Peyer's patch (tissue), 4 donors: ENCODE data around the gene GIPC1.

Source experiments
- CTCF ChIP-seq, 6 experiments: fragments of 450-650 bp in 4 of 6; fragments of 200-600 bp in 2 of 6; sonication (generic) in 1 of 6; IDR thresholded peaks; one replicate each; pipeline ENCODE4 v1.5.1; 2017 to 2019; ENCODE audit warnings: antibody characterized with exemption in 6 of 6, mild to moderate bottlenecking in 3 of 6, moderate library complexity in 1 of 6
- POLR2A ChIP-seq, 2 donors: fragments of 450-650 bp; IDR thresholded peaks; one replicate each; pipeline ENCODE4 v1.5.1; 2017; ENCODE audit warnings: antibody characterized with exemption in 2 of 2, mild to moderate bottlenecking in 2 of 2, moderate library complexity in 2 of 2

- TF ChIP-seq POLR2A (IDR thresholded peaks at IDR 0.05) (no peak), CTCF (IDR thresholded peaks at IDR 0.05) (no peak)
These were observed 19.1 kb downstream of the GIPC1 start for GRCh38 chr19:14476673-14477401.
